GM18907 (cell line): ENCODE results near the gene DUS2.
"Not testable (repeated sequence)": the region's sequence is repeated elsewhere in the genome, so short reads cannot be mapped to it uniquely, and the experiment has no call there.

ENCODE experiments used
- ATAC-seq: cut with Tn5 transposase; IDR thresholded peaks from one replicate; pipeline ENCODE4 v1.9.1; 2021; ENCODE audit warnings: mild to moderate bottlenecking, moderate library complexity; ENCODE audit not compliant: unreplicated experiment

DUS2 gene

DNA sequence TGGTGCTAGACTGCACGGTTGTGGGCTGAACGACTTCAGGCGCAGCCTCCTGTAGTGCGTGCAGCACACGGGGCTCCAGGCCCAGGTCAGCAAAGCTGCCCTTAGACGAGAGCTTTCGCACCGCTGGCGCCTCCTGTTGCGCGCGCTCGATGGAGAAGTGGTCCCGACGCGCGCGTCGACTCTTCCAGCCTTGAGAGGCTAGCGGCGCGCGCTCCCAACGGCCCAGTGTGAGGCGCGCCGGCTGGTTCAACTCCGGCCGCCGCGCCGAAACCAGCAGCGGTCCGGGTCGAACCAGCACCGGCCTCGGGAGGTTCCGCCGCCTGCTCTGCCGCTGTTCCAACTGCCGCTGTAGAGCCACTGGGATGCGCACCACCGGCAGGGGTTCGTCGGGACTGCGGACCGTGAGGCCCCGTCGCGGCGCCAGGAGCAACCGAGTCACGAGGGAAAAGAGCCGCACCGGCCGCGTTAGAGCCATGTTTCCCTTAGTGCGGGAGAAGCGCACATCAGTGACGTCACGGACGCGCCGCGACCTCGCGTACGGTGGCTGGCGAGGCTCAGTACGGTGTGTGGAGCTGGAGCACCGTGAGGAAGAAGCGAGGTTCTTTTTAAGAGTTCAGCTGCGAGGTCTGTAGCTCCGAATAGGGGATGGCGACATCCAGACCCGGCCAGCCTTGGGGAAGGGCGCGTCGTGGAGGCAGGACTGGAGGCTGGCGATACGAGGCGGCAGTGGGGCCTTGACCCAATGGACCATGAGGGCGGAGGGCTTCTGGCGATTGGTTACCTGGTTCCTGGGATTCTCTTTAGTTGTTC lies at the start of gene DUS2, which contains the start of gene DDX28:
DUS2 (plus strand) TSS at position 557 of the 810 bp plus-strand sequence. CDS start 14,740 bp downstream, outside the sequence.
DDX28 (minus strand) TSS at position 505 of the 810 bp plus-strand sequence; CDS start at position 475, 30 bp downstream.
- peak; percentile 80 for ATAC-seq

- ATAC-seq = no peak
Measured at GRCh38 chr16:67975321-67976105, 47.6 kb upstream of the DUS2 start.

DNA sequence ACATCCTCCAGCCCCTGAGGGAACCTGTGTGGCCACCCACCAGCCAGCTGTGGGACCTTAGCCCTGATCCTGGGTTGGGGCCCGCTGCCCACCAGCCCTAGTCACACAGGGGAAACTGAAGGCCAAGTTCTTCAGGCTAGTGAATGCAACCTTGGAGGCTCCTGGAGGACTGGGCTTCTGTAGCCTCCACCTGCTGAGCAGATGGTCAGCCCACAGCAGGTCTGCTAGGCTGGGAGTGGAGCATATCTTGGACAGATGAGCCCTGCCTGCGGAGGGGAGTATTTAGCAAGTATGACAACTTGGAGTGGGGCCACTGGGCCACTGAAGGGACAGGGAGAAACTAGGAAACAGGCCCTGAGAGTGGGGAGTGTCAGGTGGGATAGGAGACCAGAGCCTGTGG lies 46.9 kb upstream of the DUS2 start:
- ATAC-seq = no peak

DNA sequence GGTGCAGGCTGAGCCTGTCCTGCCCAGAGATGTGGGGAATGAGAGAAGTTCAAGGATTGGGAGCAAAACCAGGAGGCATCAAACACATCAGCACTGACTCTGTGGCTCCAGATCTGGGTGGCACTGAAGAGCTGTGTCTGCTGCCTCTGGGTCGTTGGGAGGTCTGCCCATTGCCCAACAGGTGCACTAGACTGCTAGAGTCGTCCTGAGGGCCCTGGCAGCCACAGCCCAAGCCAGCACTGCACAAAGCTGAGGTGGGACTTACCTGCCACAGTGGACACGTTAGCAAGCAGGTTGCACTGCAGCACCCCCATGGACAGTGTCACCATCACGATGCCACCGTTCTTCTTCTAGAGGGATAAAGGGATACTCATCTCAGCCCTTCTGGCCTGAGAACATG lies 46.1 kb upstream of the DUS2 start:
- no peak for ATAC-seq

DNA sequence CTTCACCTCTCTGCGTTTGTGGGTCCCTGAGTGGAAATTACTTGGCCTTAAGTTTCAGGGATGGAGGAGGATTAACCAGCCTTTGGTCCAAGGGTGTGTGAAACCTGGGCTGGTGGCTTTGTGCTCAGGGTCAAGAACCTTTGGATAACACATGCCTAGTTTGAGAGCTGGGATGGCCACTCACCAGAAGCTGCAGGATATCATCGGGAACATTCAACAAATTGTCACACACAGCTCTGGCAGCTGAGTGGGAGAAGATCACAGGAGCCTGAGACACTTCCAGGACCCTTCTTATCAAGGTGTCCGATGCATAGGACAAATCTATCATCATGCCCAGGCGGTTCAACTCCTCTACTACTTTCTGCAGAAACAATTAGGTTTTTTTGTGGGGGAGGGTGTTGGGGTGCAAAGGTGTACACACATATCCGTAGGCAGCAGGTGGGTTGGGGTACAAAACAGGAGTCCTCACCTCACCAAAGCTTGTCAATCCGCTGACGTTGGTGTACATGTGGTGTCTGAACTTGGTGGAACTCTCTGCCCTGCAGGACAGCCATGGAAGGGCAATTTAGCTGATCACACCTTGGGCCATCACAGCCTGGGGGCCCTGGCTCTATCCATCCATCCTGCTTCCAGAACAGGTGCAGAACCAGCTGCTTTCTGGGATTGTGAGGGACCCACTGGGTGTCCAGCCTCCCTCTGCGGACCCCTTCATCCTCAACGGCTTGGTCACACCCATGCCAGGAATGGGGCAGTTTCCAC lies 45.4 kb upstream of the DUS2 start:
- ATAC-seq = no peak

GRCh38 chr16:67979955-67980678 lies 43.0 kb upstream of the DUS2 start, which contains the start of gene DPEP3:
Gene DPEP3, minus strand, starts transcription at chr16:67980499. Its CDS starts 119 bp downstream, at chr16:67980380.
- no peak for ATAC-seq

DNA sequence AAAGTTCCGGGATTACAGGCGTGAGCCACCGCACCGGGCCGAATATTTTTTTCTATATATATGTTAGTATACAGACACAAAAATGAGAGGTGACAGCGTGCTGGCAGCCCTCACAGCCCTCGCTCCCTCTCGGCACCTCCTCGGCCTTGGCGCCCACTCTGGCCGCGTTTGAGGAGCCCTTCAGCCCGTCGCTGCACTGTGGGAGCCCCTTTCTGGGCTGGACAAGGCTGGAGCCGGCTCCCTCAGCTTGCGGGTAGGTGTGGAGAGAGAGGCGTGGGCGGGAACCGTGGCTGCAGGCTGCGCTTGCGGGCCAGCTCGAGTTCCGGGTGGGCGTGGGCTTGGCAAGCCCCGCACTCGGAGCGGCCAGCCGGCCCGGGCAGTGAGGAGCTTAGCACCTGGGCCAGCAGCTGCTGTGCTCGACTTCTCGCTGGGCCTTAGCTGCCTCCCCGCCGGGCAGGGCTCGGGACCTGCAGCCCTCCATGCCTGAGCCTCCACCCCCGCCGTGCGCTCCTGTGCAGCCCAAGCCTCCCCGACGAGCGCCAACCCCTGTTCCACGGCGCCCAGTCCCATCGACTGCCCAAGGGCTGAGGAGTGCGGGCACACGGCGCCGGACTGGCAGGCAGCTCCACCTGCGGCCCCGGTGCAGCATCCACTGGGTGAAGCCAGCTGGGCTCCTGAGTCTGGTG lies 40.9 kb upstream of the DUS2 start:
- ATAC-seq = no peak

GRCh38 chr16:67986949-67987348 lies 36.1 kb upstream of the DUS2 start:
- ATAC-seq = no peak

GRCh38 chr16:67987460-67988160 lies 35.5 kb upstream of the DUS2 start:
- no peak for ATAC-seq

DNA sequence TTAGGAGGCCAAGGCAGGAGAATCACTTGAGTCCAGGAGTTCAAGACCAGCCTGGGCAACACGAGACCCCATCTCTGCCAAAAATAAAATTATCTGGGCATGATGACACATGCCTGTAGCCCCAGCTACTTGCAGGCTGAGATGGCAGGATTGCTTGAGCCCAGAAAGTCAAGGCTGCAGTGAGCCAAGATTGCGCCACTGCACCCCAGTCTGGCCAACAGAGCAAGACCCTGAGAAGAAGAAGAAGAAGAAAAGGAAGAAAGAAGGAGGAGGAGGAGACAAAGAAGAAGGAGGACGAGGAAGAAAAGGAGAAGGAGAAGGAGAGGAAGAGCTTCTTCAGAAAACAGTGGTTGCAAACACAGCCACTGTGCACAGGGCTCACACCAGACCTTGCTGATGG lies 34.4 kb upstream of the DUS2 start:
- ATAC-seq = no peak

DNA sequence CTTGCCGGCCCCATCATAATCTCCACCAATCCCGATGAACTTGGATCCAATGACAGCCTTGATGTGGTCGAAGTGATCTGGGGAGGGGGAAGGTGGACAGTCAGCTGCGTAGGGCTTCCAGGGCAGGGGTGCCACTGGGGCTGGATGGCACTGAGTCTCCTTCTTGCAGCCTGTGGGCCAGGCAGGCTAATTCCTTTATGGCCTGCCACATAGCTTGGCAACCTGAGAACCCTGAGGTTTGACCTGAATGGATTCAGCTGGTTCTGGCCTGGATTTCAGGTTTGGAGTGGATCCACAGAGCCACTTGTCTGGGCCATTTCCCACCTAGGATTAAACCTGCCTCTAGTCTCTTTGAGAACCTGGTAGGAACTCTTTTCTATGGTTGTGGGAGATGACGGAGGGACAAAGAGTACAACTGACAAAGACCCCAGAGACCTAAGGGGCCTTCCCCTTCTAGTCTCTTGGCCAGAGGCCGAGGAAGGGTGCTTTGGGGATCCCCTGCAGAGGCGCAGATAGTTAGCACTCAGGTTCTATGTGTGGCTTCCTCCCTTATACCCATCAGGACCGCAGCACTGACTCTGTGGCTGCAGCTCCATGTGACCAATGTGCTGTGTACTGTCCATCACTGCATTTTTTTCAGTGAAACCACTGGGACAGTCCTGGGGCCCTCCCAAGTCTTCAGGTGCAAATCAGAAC lies 33.6 kb upstream of the DUS2 start:
- ATAC-seq = no peak

DNA sequence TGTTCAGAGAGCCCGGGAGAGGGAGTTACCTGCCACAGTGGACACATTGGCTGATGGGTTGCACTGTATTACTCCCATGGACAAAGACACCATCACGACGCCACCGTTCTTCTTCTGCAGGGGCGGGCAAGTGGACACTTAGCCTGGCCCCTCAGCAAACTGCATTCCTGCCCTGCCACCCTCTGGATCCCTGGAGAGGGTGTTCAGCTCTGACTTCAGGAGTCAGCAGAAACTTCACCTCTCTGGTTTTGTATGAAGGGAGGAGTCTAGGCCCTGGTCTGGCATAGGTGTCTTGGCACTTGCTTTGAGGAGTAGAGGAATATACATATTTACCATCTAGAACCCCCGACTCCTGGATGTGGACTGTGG lies 33.1 kb upstream of the DUS2 start:
- no peak for ATAC-seq

GRCh38 chr16:67992661-67993206 lies 30.4 kb upstream of the DUS2 start:
- no peak for ATAC-seq

DNA sequence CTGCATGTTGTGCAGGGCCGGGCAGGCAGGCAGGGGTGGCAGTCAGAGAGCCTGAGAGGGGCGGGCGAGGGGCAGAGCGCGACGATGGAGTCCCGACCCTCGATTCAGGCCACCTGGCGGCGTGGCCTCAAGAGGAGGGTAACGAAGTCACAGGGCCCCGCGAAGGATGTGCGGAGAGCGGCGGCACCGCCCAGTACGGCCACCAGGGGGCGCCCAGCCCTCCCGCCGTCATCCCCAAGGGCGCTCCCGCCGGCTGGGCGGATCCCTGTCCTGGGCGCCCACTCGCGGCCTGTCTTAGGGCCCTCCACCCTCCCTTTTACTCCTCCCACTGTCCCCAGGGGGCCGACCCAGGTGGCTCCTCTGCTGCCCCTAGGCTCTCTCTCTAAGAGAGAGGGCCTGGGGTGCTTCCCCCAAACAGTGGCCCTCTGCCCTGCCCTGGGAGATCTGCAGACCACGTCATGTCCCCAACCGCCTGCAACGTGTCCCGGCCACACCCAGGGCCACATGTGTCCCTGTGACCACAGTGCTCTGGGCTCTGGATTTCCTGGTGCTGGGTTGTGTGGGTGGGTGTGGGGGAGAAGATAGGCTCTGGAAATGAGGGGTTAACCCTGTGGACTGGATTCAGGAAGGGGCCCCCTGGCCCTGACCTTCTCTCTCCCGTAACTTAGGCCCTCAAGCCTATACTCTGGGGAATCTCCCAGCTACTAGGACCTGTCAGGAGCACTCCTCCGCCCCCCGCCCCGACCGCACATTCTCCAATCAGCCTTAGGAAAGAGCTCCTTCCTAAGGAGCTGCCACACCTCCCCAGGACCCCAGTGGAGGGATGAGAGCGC lies 29.7 kb upstream of the DUS2 start:
- ATAC-seq = peak; percentile 61

DNA sequence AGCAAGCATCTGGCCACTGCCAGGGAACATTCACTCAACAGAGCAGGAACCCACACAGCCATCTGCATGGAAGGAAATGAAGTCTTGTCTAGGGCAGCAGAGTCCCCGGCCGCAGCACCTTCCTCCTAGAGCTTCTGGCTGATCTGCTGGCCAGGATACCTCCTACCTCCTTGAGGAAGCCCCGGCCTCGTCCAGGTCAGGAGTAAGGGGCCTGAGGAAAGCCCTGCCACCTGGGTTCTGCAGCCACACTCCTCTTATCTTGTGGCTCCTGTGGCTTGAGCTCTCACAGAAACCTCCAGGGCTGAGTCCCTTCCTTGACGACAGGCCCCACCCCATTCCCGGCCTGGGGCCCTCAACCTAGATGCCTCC lies 29.1 kb upstream of the DUS2 start:
- ATAC-seq = not testable (repeated sequence)

GRCh38 chr16:67995423-67995822 lies 27.7 kb upstream of the DUS2 start:
- no peak for ATAC-seq

- no peak for ATAC-seq
Measured at GRCh38 chr16:67996666-67997065, 26.4 kb upstream of the DUS2 start.
